Measurements from ENCODE around the gene INPP5D.

INPP5D gene

GRCh38 chr2:233250568-233250967 lies 190.4 kb downstream of the INPP5D start:
- no peak for DNase-seq

- DNase-seq: no peak
Measured at GRCh38 chr2:233250985-233251305, 190.8 kb downstream of the INPP5D start.

- peak; percentile 95 for DNase-seq
Measured at GRCh38 chr2:233251306-233252116, 191.4 kb downstream of the INPP5D start, which contains the start of gene ATG16L1. Gene ATG16L1 (plus strand): TSS chr2:233251673. CDS start chr2:233251828, 155 bp downstream.

GRCh38 chr2:233252227-233252626 lies 192.1 kb downstream of the INPP5D start:
- no peak for DNase-seq

- no peak for DNase-seq
Measured at GRCh38 chr2:233255151-233255550, 195.0 kb downstream of the INPP5D start.

- DNase-seq: no peak
Measured at GRCh38 chr2:233256048-233256447, 195.9 kb downstream of the INPP5D start.

All from activated effector memory CD4-positive, alpha-beta T cell treated with Interleukin-2 at 50 U/mL for 16 hours (primary cell).